ENCODE data around the gene ROS1. TPM values are rescaled to one million over a fixed set of nuclear protein-coding genes. Genes with fewer than 3 reads are reported as not detected.

Gene ROS1
- total RNA-seq, 1 experiment from 2014 or later, result not detected

- no peak for DNase-seq
- no peak overlapping the region for H2BK12ac ChIP-seq (ENCODE audit: insufficient read length, low read depth, low read length)
- Mint-ChIP-seq H3K27ac (no peak overlapping the region), H3K4me3 (no peak overlapping the region), H3K36me3 (ENCODE audit: insufficient read depth in 1 of 3, low read depth in 3 of 3) (no peaks in the 10 kb centered on the region), H3K9me3 (no peaks in the 10 kb centered on the region), H3K27me3 (ENCODE audit: low read depth) (no peaks in the 10 kb centered on the region), H3K4me1 (no peaks in the 10 kb centered on the region)
- H3K23me2 ChIP-seq (ENCODE audit: insufficient read length, low read depth, low read length, poor library complexity, severe bottlenecking), result no peaks in the 10 kb centered on the region
- H3K4me1 ChIP-seq (ENCODE audit: insufficient read depth, low read length), result no peaks in the 10 kb centered on the region
- H3K4ac ChIP-seq (ENCODE audit: low read depth, low read length), result no peak overlapping the region
- no peak overlapping the region for H3K27ac ChIP-seq (ENCODE audit: insufficient read length, low read depth, low read length)
- no peak overlapping the region for H3K4me2 ChIP-seq (ENCODE audit: insufficient read depth, insufficient read length, low read length)
- no peak overlapping the region for H3T11ph ChIP-seq (ENCODE audit: low read length)
- no peak overlapping the region for H2AFZ ChIP-seq (ENCODE audit: low read length)
- no peak overlapping the region for H3K9ac ChIP-seq (ENCODE audit: extremely low read depth, insufficient read length, low read length)
- H2BK120ac ChIP-seq (ENCODE audit: low read depth, low read length, poor library complexity, severe bottlenecking), result no peak overlapping the region
- H4K5ac ChIP-seq (ENCODE audit: insufficient read length, low read depth, low read length), result no peak overlapping the region
- H2BK15ac ChIP-seq (ENCODE audit: low read depth, low read length), result no peak overlapping the region
- no peak overlapping the region for H2BK20ac ChIP-seq (ENCODE audit: low read depth, low read length, poor library complexity, severe bottlenecking)
- H4K91ac ChIP-seq (ENCODE audit: insufficient read length, low read depth, low read length), result no peak overlapping the region
- no CpG with 5 or more reads among the region's 3 CpGs for WGBS (ENCODE audit: extremely low coverage, insufficient read length, low lambda C conversion rate)
- no peaks in the 10 kb centered on the region for H3K79me2 ChIP-seq (ENCODE audit: insufficient read depth, low read length)
- TF ChIP-seq CTCF (conservative IDR thresholded peaks at IDR 0.05), result no peak
- H3K23ac ChIP-seq (ENCODE audit: insufficient read length, low read depth, low read length), result no peak overlapping the region
- no peak overlapping the region for H3K56ac ChIP-seq (ENCODE audit: insufficient read length, low read depth, low read length)
- no peaks in the 10 kb centered on the region; the same call in 1 of the 2 replicates for H3K27me3 ChIP-seq (ENCODE audit: insufficient read depth, low read length)
- no peaks in the 10 kb centered on the region for H3K9me3 ChIP-seq (ENCODE audit: control insufficient read depth, low read depth, low read length)
- H3K18ac ChIP-seq (ENCODE audit: insufficient read length, low read depth, low read length), result no peak overlapping the region
- no peak overlapping the region for H4K8ac ChIP-seq (replicated peaks; ENCODE audit: insufficient read length, low read depth, low read length)
- no peaks in the 10 kb centered on the region for H3K79me1 ChIP-seq (ENCODE audit: insufficient read depth, low read depth, low read length, poor library complexity, severe bottlenecking)
- no peak overlapping the region for H2AK5ac ChIP-seq (ENCODE audit: insufficient read length, low read length)
- H3K14ac ChIP-seq (ENCODE audit: insufficient read depth, low read length), result no peak overlapping the region
- no peaks in the 10 kb centered on the region for H4K20me1 ChIP-seq (ENCODE audit: control insufficient read depth, insufficient read depth, insufficient read length)
- H2BK5ac ChIP-seq (ENCODE audit: insufficient read length, low read length), result no peak overlapping the region
Observed at GRCh38 chr6:117391874-117392583, 33.7 kb downstream of the ROS1 start.
